GM18517 (cell line): ENCODE results near the gene C6orf15.

Source experiments
- ATAC-seq: cut with Tn5 transposase; IDR thresholded peaks from one replicate; pipeline ENCODE4 v1.9.1; 2021; ENCODE audit warnings: mild to moderate bottlenecking, moderate library complexity; ENCODE audit not compliant: unreplicated experiment

C6orf15 gene

DNA sequence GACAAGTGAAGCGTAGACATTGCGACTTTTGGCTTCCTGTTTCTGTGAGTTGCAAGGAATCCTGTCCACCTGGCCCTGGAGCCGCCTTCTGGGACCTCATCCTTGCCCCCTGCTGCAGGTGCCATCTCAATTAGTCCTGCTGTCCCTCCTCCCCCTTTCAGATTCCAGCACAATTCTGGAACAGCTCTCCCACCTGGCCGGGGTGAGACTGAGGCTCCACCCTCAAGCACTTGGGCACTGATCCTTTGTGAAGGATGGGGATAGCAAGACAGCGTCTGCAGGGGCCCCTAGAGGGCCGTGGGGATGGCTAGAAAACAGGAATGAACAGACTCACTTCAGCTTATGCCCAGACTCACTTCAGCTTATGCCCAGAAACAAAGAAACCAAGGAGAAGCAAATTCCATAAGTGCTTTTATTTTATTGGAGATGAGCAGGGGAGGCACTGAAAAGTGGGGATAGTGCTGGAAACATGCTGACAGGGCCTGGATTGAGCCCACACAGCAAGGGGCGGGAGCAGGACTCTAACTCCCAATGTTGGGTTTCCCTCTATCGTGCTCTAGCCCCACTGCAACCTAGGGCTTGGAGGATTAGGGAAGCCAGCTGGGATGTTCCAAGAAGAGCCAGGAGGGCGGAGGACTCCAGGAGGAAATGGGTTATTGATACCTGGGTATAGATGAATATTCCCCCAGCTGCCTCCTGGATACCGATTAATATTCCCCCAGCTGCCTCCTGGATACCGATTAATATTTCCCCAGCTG is 1.4 kb downstream of the C6orf15 start:
- ATAC-seq, result no peak

- no peak for ATAC-seq
These were observed 5.3 kb downstream of the C6orf15 start for GRCh38 chr6:31107052-31107451.

- ATAC-seq, result no peak
These were observed 9.2 kb downstream of the C6orf15 start for GRCh38 chr6:31103136-31103535.

- ATAC-seq, result no peak
These were observed 13.9 kb downstream of the C6orf15 start for GRCh38 chr6:31098449-31098938.

DNA sequence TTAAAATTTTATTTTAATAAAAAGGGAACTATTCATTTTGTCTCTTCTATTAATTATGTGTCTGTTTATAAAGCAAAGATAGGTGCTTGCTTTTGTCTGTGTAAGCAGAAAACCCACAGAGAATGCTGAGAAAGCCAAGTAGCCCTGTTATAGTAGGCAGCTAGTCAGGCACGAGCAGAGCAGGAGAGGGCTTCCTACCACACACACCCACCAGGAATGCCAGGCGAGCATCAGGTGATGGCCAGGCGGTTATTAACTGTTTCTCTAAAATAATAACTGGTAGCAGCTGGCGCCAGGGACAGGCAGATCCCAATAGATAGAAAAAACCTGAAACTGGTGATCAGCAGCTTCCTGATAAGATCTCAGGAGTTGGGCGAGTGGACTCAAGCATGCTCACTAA is 15.7 kb downstream of the C6orf15 start:
- ATAC-seq, result no peak

- ATAC-seq, result no peak
These were observed 16.2 kb downstream of the C6orf15 start for GRCh38 chr6:31096215-31096614.

- no peak for ATAC-seq
These were observed 17.9 kb downstream of the C6orf15 start for GRCh38 chr6:31094389-31094881.

GRCh38 chr6:31092769-31093505 is 19.4 kb downstream of the C6orf15 start:
- no peak for ATAC-seq

DNA sequence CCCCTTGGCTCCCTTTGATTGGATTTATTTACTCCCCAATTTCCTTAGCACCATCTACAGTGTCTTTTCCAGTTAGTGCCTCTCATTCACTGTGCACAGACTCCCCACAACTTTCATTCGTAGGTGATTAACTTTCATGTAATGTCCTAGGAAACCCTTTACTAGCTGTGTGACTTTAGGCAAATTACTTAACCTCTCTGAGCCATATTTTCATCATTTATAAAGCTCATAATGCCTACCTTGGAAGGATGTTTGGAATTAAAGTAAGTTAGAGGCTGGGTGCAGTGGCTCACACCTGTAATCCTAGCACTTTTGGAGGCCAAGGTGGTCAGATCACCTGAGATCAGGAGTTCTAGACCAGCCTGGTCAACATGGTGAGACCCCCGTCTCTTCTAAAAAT is 20.1 kb downstream of the C6orf15 start:
- ATAC-seq, result no peak

GRCh38 chr6:31091680-31092079 is 20.7 kb downstream of the C6orf15 start:
- ATAC-seq, result no peak

DNA sequence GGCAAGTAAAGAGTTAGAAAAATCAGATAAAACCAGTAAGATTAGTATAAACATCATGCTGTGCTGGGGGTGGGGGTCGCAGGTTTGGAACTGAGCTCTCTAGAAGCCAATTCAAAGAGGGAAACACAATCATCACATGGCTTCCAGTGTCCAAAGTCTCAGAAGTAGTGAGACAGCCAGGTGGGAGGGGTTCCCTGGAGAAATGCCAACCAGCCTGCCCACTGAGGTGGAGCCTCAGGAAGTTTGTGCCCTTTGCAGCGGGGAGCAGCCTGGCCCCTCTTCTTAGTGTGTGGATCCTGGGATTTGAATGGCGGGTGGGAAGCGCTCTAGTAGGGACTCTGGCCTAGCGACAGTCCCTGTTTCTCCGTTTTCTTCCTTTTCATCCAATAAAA is 21.4 kb downstream of the C6orf15 start:
- no peak for ATAC-seq

DNA sequence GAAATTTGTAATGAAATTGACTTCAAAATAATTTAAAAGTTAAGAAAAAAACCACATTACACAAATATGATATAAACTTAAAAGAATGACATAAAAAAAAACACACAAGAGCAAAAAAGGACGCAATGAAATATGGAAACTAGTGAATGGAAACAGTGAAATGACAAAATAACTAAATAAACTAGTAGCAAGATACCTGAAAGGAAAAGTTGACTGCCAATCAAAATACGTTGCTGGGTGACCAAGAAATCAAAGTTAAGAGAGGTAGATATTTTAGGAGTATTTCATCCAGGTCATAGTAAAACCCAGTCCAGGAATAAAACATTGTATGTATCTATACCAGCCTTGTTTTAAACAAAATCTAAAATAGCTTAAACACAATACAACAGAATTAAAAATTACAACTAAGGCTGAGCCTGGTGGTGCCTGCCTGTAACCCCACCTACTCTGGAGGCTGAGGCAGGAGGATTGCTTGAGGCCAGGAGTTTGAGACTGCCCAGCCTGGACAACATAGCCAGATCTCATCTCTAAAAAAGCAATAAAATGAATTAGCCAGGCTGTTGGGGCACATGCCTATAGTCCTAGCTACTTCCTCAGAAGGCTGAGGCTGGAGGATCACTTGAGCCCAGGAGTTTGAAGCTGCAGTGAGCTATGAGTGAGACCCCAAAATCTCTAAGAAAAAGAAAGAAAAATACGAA is 22.0 kb downstream of the C6orf15 start:
- ATAC-seq, result no peak

- ATAC-seq, result no peak
These were observed 24.8 kb downstream of the C6orf15 start for GRCh38 chr6:31087494-31088089.

- ATAC-seq, result no peak
These were observed 25.5 kb downstream of the C6orf15 start for GRCh38 chr6:31086788-31087440.

- no peak for ATAC-seq
These were observed 28.5 kb downstream of the C6orf15 start for GRCh38 chr6:31083742-31084354.

DNA sequence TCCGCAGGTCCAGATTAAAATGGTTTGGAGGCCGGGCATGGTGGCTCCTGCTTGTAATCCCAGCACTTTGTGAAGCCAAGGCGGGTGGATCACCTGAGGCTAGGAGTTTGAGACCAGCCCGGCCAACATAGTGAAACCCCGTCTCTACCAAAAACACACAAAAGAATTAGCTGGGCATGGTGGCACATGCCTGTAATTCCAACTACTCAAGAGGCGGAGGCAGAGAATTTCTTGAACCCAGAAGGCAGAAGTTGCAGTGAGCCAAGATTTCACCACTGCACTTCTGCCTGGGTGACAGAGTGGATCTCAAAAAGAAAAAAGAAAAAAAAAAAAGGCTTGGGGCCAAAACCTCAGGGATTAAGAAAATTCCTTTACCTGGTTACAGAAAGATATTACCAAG is 30.5 kb downstream of the C6orf15 start:
- no peak for ATAC-seq

DNA sequence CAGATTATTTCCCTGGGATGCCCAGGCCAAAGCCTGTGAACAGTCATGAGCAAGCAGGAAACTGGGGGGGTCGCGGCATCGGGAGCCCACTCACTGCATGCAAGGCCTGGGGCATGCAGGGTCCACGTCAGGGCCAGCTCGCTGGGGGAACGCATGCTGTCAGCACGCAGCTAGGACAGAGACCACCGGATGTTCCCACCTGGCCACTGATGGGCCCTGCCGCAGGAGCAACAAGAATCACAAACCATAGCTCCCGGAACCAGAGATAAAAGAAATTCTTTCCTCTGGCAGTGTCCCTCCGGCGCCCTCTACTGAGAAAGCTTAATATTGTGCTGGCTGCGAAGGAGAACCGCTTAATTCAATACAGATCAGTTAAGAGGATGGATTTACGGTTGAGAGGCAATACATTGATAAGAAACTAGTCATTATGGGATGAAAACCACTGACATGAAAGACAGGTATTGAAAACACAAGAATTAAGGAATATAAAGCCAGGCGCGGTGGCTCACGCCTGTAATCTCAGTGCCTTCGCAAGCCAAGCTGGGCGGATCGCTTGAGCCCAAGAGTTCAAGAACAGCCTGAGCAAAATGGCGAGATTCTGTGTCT is 32.6 kb downstream of the C6orf15 start:
- no peak for ATAC-seq

- ATAC-seq, result no peak
These were observed 35.8 kb downstream of the C6orf15 start for GRCh38 chr6:31076611-31077010.

- no peak for ATAC-seq
These were observed 36.8 kb downstream of the C6orf15 start for GRCh38 chr6:31075528-31075927.

DNA sequence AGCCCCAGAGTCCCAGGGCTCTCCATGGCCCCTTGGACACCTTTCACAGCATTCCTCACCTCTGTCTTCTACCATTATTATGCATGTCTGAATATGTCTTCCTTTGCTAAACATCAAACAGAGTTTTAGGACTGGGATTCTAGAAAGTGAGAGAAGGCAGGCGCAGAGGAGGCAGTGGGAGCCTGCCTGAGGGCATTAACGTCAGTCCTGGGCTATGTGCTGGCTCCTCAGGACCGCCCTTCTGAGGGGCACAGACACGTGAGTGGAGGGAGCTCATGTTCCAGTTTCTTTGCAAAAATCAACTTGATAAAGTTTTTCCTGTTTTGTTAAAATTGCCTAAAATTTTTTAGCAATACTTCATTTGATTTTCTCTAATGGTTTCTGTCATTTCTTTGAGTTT is 38.0 kb downstream of the C6orf15 start:
- ATAC-seq, result no peak
